ENCODE results near the gene CALM1.

- TF ChIP-seq CTCF (IDR thresholded peaks at IDR 0.05): no peak
- TF ChIP-seq POLR2A (IDR thresholded peaks at IDR 0.05): no peak
Measured at GRCh38 chr14:90378249-90378648, 18.6 kb upstream of the CALM1 start.

Data from testis (tissue), 2 donors.